T-helper 1 cell treated with Interleukin-12 subunit alpha and Interleukin-12 subunit beta and Interleukin-4 antibody, amounts not matched to agents 30 ng/mL and 1 ng/mL, for 36 hours (primary cell): ENCODE data around the gene PCGF5. TPM values are rescaled to one million over a fixed set of nuclear protein-coding genes. Genes with fewer than 3 reads are reported as not detected.
"Not testable (repeated sequence)": the region's sequence is repeated elsewhere in the genome, so short reads cannot be mapped to it uniquely, and the experiment has no call there.

Source experiments
- intact Hi-C: fragments of 100-400 bp; cut with micrococcal nuclease; formaldehyde crosslinking; loops from one replicate; pipeline ENCODE4 v1.15.1; 2024
- total RNA-seq: library from RNA; stranded (reverse); gene quantifications from 2 replicates; pipeline ENCODE4 v1.2.3, GENCODE V29; 2022

PCGF5 gene
- total RNA-seq, 1 donor from 2014 or later = 55.3 TPM

DNA sequence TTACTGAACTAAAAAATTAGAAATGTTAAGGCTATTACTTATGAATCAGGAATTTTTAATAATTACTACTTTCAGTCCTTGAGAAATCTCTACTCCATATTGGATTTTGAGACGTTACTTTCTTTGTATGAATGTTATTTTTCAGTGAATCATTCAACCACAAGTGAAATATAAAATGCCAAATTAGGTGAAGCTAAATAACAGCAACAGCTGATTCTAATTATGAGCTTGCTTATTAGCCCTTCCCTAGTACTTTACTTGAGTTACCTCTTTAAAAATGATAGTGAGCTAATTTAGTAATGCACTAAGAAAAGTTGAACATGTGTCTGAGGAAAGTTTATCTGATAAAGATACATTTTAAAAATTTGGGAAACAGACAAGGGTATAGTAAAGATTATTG is 51.4 kb downstream of the PCGF5 start:
- intact Hi-C loops = no loop called here

DNA sequence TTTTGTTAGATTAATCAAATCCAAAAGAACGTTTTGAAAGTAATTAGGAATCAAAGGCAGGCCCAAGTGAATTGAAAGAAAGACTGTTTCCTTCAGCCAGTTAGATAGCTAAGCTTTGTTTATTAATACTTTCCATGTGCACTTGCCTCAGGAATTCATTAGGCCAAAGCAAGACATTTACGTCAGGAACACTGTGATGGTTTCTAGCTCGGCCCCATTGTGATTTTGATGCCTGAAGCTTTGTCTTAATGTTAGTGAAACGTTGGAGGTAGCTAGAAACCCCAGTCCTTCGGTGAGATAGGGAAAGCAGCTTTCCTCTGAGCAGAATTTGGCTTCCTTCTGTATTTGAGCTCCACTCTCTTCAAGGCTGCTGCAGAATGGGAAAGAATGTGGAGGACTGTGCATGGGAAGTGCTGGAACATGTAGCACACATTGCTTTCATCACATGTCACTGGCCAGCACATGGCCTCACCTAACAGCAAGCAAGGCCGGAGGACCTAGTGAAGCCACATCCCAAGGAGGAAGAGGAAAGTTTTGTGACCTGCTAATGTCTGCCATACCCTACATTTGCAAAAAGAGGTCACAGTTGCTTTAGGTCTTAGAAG is 64.1 kb downstream of the PCGF5 start:
- intact Hi-C loops = no loop called here

DNA sequence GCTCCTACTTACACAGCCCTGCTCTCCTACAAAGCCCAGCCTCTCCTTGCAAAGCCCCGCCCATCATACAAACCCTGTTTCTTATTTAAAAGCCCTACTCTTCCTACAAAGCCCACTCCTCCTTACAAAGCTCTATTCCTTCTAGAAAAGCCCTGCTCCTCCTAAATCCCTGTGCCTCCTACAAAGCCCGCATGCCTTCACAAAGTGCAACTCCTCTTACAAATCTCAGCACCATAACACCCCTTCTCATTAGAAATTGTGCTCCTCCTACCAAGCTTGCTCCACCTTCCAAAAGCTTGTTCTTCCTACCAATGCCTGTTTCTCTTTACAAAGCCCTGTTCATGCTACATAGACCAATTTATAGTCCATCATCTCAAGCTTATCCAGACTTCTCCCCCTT is 66.1 kb downstream of the PCGF5 start:
- intact Hi-C loops = no loop called here

DNA sequence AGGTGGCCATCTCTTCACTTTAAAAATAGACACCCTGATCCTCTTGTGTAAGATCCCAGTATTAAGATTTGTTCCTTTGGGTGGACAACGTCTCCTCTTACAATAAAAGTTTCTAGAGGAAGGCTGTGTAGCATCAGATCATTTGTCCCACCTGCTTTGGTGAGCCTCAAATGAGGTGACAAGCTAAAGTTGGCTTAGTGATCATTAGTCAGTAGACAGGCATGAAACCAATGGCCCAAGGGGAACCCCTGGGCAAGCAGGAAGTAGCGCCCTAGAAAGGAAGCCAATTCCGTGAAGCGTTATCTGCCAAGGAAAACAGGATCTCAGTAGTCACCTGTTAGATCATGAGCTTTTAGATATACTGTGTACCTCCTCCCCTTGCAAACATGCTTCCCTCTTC is 66.8 kb downstream of the PCGF5 start:
- intact Hi-C loops = no loop called here

DNA sequence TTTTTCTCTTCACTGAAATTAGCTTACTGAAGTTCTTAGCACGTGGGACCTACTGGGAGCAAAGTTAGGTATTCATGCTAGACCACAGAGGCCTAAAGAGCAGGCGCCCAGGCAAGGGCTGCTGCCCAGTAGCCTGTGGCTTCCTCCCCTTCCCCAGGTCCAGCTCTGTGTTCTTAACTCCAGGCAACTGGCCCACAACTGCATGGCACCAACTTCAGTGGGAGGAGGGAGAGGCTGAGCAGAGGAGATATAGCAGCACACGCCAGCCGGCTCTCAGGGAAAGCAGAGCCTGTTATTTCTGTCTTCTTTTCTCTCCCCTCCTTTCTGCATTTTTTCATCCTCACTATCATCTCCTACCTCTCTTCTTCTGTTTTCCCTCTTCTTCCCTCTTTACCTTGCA is 67.4 kb downstream of the PCGF5 start:
- intact Hi-C loops = no loop called here

DNA sequence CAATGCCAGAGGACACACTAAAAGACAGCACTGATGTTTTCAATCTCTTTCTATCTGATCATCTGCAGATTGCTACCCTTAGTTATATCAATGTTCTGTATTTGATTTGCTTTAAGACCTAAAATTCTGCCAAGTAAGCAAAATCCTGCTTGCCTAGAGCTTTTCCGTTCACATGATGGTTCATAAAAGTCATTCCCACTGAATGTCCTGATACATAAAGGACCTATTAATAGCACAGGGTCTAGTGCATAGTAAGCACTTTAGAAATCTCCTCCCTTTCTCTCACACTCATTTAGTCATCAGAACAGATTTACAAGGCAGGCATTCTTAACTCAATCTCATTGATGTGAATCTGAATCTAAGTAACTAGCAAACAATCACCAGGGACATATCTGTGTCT is 68.8 kb downstream of the PCGF5 start:
- intact Hi-C loops = no loop called here

DNA sequence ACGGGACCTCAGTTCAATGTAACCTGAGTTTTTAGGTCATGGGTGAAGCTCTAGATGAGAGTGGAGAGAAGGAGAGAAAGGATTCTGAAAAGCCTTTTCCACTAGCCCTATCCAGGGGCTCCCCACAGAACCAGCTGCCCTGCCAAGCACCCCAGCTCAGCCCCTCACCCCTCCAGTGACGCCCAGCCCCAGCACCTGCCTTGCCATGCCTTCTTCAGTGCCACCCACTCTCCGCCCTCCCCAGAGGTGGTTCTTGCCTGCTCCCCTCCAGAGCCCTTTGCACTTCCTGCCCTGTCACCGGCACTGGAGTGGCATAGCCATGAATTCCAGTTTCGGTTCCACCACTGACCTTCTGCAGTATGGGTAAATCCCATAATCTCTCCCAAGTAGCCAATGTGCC is 70.1 kb downstream of the PCGF5 start:
- intact Hi-C loops = no loop called here

DNA sequence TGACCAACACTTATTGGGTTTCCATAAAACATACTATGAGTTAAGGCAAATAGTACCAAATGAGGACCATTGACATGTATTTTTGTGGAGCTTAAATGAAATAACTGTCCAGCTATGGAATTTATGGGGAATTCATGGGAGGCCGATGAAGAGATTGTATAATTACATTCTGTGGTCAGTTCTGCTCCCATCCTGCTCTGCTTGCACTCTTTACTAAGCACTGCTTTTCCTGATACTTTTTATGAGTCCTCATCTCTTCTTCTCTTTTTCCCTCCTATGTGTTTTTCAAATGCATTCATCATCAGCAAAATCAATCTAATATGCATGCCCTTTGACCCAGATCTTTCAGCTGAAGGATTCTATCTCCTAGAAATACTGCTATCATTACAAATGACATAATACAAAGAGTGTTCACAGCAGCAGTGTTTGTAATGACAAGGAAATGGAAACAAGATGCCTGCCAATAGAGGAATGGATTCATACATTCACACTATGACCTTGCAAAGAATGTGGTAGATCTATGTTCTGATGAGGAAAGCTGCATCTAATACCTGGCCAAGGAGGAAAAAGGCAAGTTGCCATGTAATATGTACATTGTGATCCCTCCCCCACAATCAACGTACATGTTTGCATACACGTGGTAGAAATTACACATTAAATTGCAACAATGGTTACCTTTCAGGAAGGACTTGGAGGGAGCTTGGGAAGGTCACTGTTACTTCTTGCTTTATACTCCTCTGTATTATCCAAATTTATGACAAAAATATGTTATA is 73.9 kb downstream of the PCGF5 start:
- intact Hi-C loops = no loop called here

DNA sequence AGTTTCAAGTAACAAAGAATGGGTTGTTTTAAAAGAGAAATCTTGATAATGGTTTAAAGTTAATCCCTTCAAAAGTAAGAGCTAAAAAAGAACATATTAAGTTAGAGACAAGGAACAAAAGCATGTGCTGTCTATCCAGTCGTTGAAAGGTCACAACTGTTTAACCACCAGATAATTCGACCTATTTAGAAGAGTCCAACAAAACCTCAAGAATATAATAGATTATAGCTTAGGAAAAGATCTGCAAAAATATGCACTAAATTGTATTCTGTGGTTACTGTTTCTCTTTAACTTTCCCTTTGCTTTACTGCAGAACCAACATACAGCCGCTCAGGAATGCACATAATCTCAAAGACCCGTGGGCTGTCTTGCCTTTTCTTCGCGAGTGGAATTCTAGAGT is 74.9 kb downstream of the PCGF5 start:
- intact Hi-C loops = no loop called here

DNA sequence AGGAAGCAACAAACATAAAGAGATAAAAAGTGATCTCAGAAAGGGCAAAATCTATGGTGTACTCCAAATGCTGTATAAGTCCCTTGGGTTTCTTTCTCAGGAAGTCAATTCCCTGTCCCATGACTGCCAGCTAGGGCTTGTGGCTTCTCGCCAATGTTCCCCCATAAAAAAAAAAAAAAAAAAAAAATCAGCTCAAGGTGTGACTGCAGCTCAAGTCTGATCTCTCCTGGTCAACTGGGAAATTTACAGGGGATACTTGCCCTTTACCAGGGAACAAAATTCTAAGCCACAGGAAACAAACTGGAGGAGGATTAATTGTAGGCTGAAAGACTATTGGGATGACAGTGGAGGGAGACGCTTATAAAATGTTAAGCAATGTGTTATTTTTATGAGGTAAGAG is 76.0 kb downstream of the PCGF5 start:
- intact Hi-C loops = no loop called here

DNA sequence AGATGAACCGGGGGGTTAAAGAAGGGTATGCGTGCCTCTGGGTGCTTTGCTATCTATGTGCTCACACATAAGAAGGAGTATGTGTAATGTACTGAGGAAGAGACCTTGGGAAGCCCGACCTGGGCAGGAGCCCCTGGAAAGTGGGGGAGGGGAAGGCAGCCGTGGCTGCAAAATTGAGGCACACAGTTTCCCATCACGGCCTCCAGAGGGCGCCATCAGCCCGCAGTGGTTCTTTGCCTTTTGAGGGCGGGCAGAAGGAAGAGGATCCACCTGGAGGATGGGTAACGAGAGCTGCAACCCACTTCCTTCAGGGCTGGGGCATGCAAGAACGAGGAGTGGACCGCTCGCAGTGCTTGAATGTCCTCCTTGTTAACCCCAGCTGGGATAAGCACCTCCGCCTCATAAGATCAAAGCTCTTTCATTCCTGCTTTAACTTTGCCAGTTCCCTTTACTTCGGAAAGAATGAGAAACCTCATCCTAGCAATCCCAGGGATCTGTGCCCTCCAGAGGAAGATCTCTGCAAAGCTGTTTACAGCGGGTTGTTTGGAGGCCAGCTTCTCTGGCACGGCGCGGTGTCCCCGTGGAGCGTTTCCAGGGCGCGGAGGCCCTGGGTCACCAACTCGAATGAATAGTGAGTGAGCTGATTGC is 77.9 kb downstream of the PCGF5 start:
- intact Hi-C loops = loop anchor here (1.0 to 2.0 kb wide), 10 partner anchors 47 to 615 kb away; partner anchors contain the start of genes HECTD2 and TNKS2

DNA sequence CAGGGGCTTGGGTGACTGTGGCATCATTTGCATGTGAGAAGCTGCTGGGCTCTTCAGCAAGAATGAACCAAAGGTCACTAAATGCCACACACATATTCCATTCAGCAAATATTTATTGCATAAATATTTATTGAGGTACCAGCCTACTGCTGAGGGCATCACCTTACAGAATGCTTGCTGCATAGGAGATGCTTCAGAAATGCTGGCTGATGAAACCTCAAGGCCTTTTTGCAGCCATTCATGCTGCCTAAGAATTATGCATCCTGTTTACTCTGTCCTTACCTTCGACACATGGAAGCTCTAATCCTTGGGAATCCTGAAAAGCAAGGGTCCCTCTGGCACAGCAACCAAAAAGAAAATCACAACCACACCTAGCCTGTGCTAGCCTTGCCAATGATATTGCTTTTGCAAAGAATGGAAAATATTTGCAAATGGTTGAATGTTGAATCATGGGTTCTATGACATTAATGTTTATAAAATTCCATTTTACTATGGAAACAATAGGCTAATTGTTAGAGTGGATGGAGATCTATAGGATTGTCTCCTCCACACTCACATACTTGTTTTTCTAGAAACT is 79.6 kb downstream of the PCGF5 start:
- intact Hi-C loops = loop anchor here (2.0 kb wide), 2 partner anchors 459 to 499 kb away; partner anchors contain the start of gene TNKS2

DNA sequence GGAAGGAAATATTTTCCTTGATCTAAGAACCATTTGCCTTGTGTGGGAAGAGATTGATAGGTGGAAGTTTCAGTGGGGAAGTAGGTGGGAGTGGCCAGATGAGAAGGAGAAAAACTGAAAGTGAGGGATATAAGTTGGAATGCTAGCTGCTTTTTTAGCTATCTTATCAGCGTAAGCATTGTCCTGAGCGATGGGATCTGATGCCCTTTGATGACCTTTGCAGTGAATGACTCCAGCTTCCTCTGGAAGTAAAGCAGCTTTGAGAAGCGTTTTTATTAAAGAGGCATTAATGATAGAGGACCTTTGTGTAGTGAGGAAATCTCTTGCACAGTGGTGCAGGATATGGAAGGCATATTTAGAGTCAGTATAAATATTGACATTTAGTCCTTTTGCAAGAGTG is 82.5 kb downstream of the PCGF5 start:
- intact Hi-C loops = not testable (repeated sequence)

DNA sequence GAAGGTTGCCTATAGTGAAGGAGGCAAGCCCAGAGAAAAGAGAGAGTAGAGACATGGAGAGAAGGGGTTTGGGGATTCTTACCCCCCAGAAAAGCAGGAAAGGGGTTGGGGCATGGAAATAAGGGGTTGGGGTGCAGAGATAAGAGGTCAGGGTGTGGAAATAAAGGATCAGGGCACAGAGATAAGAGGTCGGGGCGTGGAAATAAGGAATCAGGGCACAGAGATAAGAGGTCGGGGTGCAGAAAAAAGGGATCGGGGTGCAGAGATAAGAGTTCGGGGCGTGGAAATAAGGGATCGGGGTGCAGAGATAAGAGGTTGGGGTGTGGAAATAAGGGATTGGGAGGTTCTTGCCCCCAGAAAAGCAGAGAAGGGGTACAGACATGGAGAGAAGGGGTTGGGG is 85.5 kb downstream of the PCGF5 start:
- intact Hi-C loops = not testable (repeated sequence)

DNA sequence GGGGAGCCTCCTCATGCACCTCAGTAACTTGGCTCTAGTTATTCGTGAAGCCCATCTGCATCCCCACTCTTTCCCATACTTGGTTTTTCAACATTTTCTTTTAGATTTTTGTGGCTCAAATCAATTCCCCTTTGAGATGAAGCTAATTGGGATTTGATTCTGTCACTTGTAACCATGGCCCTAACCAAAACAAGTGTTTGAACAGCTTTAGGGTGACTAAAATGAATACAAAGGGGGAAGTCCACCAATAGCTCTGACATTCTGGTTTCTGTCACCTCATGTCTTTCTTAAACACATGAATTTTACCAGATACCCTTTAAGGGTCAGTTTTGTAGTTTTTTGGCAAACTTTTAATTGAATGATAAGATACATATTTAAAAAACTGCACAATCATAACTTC is 87.0 kb downstream of the PCGF5 start:
- intact Hi-C loops = no loop called here

DNA sequence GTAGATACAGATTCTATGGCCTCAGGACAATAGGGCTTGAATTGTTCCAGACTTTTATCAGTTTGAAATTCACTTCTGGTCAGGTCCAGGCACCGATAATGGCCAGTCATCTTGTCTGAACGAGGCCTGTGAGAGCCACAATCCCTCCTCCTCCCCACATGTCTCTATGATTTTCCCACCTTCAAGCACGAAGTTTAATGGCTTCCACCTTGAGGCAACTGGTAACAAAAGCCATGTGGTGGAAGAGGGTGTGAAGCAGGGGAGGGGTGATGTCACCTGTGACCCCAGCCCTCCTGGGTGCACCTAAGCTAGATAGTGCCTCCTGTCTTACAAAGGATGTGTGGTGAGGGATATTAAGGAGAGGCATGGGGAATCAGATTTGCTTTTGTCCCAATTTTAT is 89.2 kb downstream of the PCGF5 start:
- intact Hi-C loops = no loop called here

DNA sequence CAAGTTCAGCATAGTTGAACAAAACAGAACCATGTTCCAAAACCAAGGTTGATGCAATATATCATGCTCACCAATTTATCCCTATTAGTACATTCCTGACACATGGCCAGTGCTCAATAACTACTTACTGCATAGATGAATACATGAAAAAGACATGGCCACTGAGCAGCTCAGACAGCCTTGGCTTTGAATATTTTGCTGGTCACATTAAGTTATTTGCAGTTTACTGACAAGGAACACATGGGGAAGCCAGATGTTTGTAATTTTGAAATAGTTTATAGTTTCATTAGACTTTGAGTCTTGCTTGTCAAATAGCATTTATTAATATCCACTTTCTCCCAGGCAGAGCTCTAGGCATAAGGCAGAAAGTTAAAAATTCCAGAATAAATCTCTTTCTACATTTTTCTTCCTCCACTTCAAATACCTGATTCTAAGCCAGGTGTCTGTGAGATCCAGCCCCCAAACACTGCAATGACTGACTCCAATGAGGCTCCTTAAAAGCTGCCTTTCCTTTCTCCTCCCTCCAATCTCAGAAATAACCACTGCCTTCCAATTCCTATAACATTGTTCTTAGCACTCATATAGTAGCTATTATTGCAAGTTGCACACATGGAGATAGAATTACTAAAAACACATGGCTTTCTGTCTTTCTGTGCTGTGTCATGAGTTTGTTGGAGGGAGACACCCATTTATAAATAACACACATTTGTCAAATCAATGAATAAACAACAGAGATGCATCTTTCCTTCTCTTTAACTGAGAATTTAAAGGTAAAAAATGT is 91.3 kb downstream of the PCGF5 start:
- intact Hi-C loops = no loop called here

DNA sequence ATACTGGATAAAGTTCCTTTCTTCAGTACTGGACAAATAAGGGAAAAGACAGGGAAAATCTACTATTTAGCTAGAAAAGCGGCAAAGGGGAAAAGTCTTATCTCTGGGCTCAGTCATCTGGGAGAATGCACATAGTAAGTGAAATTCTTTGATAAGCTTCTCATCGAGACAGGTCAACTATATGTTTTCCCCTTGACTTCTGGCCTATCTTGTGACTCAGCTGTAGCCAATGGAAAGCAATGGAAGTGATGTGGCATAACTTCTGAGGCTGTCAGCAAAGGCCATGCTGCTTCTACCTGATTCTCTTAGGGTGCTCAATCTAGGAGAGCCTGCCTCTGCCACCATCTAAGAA is 91.9 kb downstream of the PCGF5 start:
- intact Hi-C loops = no loop called here

DNA sequence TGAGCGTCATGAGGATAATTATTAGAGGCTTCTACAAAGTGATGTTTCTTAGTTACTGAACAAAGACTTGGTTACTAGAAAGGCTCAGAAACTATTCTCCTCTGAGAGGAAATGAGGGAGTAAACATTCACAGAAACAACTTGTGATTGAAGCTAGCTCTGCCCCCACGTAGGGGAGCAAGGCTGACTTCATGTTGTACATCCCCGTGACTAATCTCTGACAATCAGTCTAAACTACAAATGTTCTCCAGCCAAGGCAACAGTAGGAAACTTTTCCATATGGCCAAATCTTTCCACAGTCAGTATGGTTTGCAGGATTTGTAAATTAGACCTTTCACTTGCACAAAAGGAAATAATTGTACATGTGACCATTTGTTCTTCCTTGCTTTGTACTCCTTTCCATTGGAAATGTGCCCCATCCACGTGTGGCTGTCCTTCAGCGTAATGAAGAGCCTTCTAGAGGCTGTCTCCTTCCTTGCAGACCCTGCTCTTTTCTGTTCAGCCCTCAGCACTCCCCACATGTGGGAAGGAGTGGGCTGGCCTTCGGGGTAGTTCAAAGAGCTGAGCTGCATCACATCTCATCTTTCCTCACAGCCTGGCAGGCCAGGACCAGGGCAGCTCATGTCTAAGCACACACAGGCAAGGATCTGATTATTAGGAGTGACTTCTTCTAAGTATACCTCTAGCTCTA is 93.5 kb downstream of the PCGF5 start:
- intact Hi-C loops = no loop called here

DNA sequence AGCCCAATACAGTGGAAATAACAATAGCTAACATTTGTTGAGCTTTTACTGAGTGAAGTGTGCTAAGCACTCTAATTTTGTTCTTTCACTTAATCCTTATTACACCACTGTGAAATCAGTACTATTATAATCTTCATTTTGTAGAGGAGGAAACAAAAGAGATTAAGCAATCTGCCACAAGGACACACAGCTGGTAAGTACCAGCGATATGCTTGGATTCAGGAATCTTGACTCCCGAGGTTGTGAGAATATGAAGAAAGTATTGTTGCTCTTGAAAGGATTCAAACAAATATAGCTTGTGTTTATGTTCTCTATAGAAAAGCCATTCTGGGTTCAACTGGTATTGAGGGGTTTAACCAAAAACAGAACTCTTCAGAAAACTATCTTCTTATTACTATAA is 96.0 kb downstream of the PCGF5 start:
- intact Hi-C loops = no loop called here

DNA sequence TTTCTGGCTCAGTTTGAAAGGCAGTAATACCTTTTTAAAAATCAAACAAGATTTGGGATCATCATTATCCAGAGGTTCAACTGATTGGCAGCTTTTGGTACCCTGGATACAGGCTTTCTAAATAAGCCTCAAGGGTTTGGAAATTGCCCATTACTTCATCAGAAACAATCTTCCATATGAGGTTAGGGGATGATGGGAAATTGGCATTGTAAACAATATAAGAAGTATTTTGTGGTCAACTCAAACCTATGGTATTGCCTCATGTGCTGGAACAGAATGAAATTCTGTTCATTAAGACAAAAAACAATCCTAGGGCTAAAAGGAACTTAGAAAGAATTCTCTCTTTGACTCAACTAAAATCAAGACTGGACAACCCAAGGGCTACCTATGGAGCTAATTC is 97.1 kb downstream of the PCGF5 start:
- intact Hi-C loops = no loop called here
